HepG2 (cell line): ENCODE data around the gene RHBDL1. TPM values are rescaled to one million over a fixed set of nuclear protein-coding genes. Genes with fewer than 3 reads are reported as not detected.
A peak's percentile ranks its signal among the peaks of the same experiment; 100 is the strongest.

Source experiments
- ARID3A ChIP-seq: IDR thresholded peaks from 2 replicates; pipeline ENCODE4 v1.6.1; 2012; ENCODE audit warnings: low read depth, low read length, improper control_type of control experiment
- ARNTL ChIP-seq: sonication (generic); formaldehyde crosslinking; IDR thresholded peaks from 2 replicates; pipeline ENCODE4 v1.4.0; 2020; ENCODE audit warnings: mild to moderate bottlenecking, missing genetic modification reagents
- ATAD3A ChIP-seq: sonication (generic); formaldehyde crosslinking; IDR thresholded peaks from 2 replicates; pipeline ENCODE4 v1.4.0; 2020; ENCODE audit warnings: missing genetic modification reagents
- CBX1 ChIP-seq: IDR thresholded peaks from one replicate; pipeline ENCODE4 v1.6.1; 2016; ENCODE audit warnings: antibody characterized with exemption, low read depth
- HDAC6 ChIP-seq: fragments of 200-600 bp; sonication (generic); IDR thresholded peaks from 2 replicates; pipeline ENCODE4 v1.7.0; 2017; ENCODE audit warnings: mild to moderate bottlenecking, antibody characterized with exemption, low read length, low read depth
- KDM6A ChIP-seq: IDR thresholded peaks from 2 replicates; pipeline ENCODE4 v1.6.1; 2016; ENCODE audit warnings: low read depth
- NFATC3 ChIP-seq: sonication (generic); formaldehyde crosslinking; IDR thresholded peaks from 2 replicates; pipeline ENCODE4 v1.5.1; 2020; ENCODE audit warnings: mild to moderate bottlenecking, missing genetic modification reagents
- ONECUT2 ChIP-seq: sonication (generic); formaldehyde crosslinking; IDR thresholded peaks from 2 replicates; pipeline ENCODE4 v1.4.0; 2020; ENCODE audit warnings: missing genetic modification reagents
- PAX8 ChIP-seq: sonication (generic); formaldehyde crosslinking; IDR thresholded peaks from 2 replicates; pipeline ENCODE4 v1.8.0; 2022; ENCODE audit warnings: mild to moderate bottlenecking, missing genetic modification reagents, borderline replicate concordance
- PCBP2 ChIP-seq: fragments of 200-400 bp; formaldehyde crosslinking; optimal IDR thresholded peaks from 2 replicates; pipeline ENCODE3; 2018; ENCODE audit warnings: low read length, low read depth; ENCODE audit not compliant: poor library complexity, severe bottlenecking
- PHB2 ChIP-seq: fragments of 450-650 bp; IDR thresholded peaks from 2 replicates; pipeline ENCODE4 v1.6.1; 2018; ENCODE audit not compliant: partially characterized antibody
- REL ChIP-seq: sonication (generic); formaldehyde crosslinking; conservative IDR thresholded peaks from 2 replicates; pipeline ENCODE4 v1.8.0; 2022; ENCODE audit warnings: mild to moderate bottlenecking, missing genetic modification reagents, moderate library complexity
- SOX6 ChIP-seq, 2 experiments: fragments of 450-650 bp in 1 of 2; sonication (generic) in 1 of 2; formaldehyde crosslinking in 1 of 2; IDR thresholded peaks; 2 replicates each; pipeline versions ENCODE4 v1.4.0 to v1.6.1; 2017 to 2020; ENCODE audit warnings: antibody characterized with exemption in 1 of 2, mild to moderate bottlenecking in 1 of 2, missing genetic modification reagents in 1 of 2
- TBP ChIP-seq: sonication (generic); formaldehyde crosslinking; IDR thresholded peaks from 2 replicates; pipeline ENCODE4 v1.5.0; 2020; ENCODE audit warnings: missing genetic modification reagents
- THAP8 ChIP-seq: sonication (generic); formaldehyde crosslinking; IDR thresholded peaks from 2 replicates; pipeline ENCODE4 v1.5.1; 2020; ENCODE audit warnings: missing genetic modification reagents, mild to moderate bottlenecking, borderline replicate concordance
- TRIM24 ChIP-seq: sonication (generic); formaldehyde crosslinking; IDR thresholded peaks from 2 replicates; pipeline ENCODE4 v1.8.0; 2022; ENCODE audit warnings: mild to moderate bottlenecking, missing genetic modification reagents
- ZNF124 ChIP-seq: sonication (generic); formaldehyde crosslinking; IDR thresholded peaks from 2 replicates; pipeline ENCODE4 v1.4.0; 2020; ENCODE audit warnings: missing genetic modification reagents
- ZNF180 ChIP-seq: sonication (generic); formaldehyde crosslinking; IDR thresholded peaks from 2 replicates; pipeline ENCODE4 v1.4.0; 2020; ENCODE audit warnings: low read depth, missing genetic modification reagents, borderline replicate concordance
- ZNF274 ChIP-seq: sonication (generic); formaldehyde crosslinking; IDR thresholded peaks from 2 replicates; pipeline ENCODE4 v1.5.1; 2020; ENCODE audit warnings: mild to moderate bottlenecking, missing genetic modification reagents
- ZNF33A ChIP-seq: sonication (generic); formaldehyde crosslinking; IDR thresholded peaks from 2 replicates; pipeline ENCODE4 v1.5.1; 2020; ENCODE audit warnings: missing genetic modification reagents, mild to moderate bottlenecking, moderate library complexity, borderline replicate concordance
- ZNF430 ChIP-seq: sonication (generic); formaldehyde crosslinking; IDR thresholded peaks from 2 replicates; pipeline ENCODE4 v1.9.0; 2021; ENCODE audit warnings: mild to moderate bottlenecking, missing genetic modification reagents
- ZNF605 ChIP-seq: sonication (generic); formaldehyde crosslinking; IDR thresholded peaks from 2 replicates; pipeline ENCODE4 v1.8.0; 2022; ENCODE audit warnings: mild to moderate bottlenecking, missing genetic modification reagents
- ZNF746 ChIP-seq: sonication (generic); formaldehyde crosslinking; IDR thresholded peaks from 2 replicates; pipeline ENCODE4 v1.8.0; 2022; ENCODE audit warnings: mild to moderate bottlenecking, missing genetic modification reagents
- ZSCAN21 ChIP-seq: sonication (generic); formaldehyde crosslinking; IDR thresholded peaks from 2 replicates; pipeline ENCODE4 v1.8.0; 2022; ENCODE audit warnings: mild to moderate bottlenecking, missing genetic modification reagents, moderate library complexity, borderline replicate concordance
- polyA plus RNA-seq, 8 experiments: library from polyadenylated mRNA; depleted of rRNA in 3 of 8; stranded (reverse) in 7 of 8; unstranded in 1 of 8; fragments of >200 nt; fragmentation: Illumina TruSeq in 4 of 8; extraction: Trizol in 4 of 8; gene quantifications; 2 replicates each; pipeline versions ENCODE4 v1.2.1 to v1.2.3, GENCODE V29; 2011 to 2016; ENCODE audit warnings: low read depth in 4 of 8, missing spikeins in 1 of 8, mixed read lengths in 1 of 8; ENCODE audit not compliant: insufficient read depth in 1 of 8
- total RNA-seq, 5 experiments: library from RNA; depleted of rRNA; stranded (reverse); fragments of >200 nt; fragmentation: Illumina TruSeq; extraction: Trizol; gene quantifications; 2 replicates each; pipeline ENCODE4 v1.2.3, GENCODE V29; 2016; ENCODE audit warnings: low read depth in 1 of 5
- TF ChIP-seq, protein P1 (sequence below): sonication (generic); formaldehyde crosslinking; IDR thresholded peaks from 2 replicates; pipeline ENCODE4 v1.4.0; 2020; ENCODE audit warnings: missing genetic modification reagents; ENCODE audit errors: not compliant biosample characterization
- TF ChIP-seq, protein P2 (sequence below): sonication (generic); formaldehyde crosslinking; IDR thresholded peaks from 2 replicates; pipeline ENCODE4 v1.4.0; 2020; ENCODE audit warnings: mild to moderate bottlenecking, missing genetic modification reagents

RHBDL1 gene
- total and polyA plus RNA-seq, 2 of the 13 experiments (the other 11 are each of a cell fraction or from before 2014, with no cell fraction given): 1.8 to 3.8 TPM

GRCh38 chr16:630249-630814 is 45.1 kb upstream of the RHBDL1 start (continued):
- TF ChIP-seq ARNTL (CRISPR knock-in tag) (peak; percentile 79), ZNF430 (CRISPR knock-in tag) (no peak), PCBP2 (no peak), ZNF274 (CRISPR knock-in tag) (no peak), ONECUT2 (peak; percentile 14; the same call in 1 of the 2 replicates), PAX8 (CRISPR knock-in tag) (0 out of 2 replicates have a peak, but pooled peaks have one; percentile 73), ARID3A (no peak), ZNF746 (CRISPR knock-in tag) (no peak), REL (CRISPR knock-in tag) (no peak), ZNF605 (no peak), ZNF180 (no peak), THAP8 (CRISPR knock-in tag) (no peak), TRIM24 (no peak), TBP (CRISPR knock-in tag) (no peak), HDAC6 (no peak), ZNF33A (no peak), PHB2 (no peak), SOX6 (IDR thresholded peaks at IDR 0.05) (no peak), SOX6 (CRISPR knock-in tag; IDR thresholded peaks at IDR 0.05) (peak; percentile 65), KDM6A (peak; percentile 57; the same call in 1 of the 2 replicates), NFATC3 (no peak), CBX1 (no peak), ZNF124 (CRISPR knock-in tag) (no peak), ATAD3A (no peak), ZSCAN21 (no peak)
- TF ChIP-seq, protein P1, sequence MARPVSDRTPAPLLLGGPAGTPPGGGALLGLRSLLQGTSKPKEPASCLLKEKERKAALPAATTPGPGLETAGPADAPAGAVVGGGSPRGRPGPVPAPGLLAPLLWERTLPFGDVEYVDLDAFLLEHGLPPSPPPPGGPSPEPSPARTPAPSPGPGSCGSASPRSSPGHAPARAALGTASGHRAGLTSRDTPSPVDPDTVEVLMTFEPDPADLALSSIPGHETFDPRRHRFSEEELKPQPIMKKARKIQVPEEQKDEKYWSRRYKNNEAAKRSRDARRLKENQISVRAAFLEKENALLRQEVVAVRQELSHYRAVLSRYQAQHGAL (CRISPR knock-in tag): peak; percentile 41
- TF ChIP-seq, protein P2, sequence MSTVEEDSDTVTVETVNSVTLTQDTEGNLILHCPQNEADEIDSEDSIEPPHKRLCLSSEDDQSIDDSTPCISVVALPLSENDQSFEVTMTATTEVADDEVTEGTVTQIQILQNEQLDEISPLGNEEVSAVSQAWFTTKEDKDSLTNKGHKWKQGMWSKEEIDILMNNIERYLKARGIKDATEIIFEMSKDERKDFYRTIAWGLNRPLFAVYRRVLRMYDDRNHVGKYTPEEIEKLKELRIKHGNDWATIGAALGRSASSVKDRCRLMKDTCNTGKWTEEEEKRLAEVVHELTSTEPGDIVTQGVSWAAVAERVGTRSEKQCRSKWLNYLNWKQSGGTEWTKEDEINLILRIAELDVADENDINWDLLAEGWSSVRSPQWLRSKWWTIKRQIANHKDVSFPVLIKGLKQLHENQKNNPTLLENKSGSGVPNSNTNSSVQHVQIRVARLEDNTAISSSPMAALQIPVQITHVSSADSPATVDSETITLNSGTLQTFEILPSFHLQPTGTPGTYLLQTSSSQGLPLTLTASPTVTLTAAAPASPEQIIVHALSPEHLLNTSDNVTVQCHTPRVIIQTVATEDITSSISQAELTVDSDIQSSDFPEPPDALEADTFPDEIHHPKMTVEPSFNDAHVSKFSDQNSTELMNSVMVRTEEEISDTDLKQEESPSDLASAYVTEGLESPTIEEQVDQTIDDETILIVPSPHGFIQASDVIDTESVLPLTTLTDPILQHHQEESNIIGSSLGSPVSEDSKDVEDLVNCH (CRISPR knock-in tag): no peak
